Occipital lobe (tissue), 2 donors: Measurements from ENCODE around the gene PRRT3. TPM values are rescaled to one million over a fixed set of nuclear protein-coding genes. Genes with fewer than 3 reads are reported as not detected.
"Not testable (repeated sequence)": the region's sequence is repeated elsewhere in the genome, so short reads cannot be mapped to it uniquely, and the experiment has no call there.

Source experiments
- DNase-seq: peaks from one replicate; lab custom pipeline; 2025; lab: John Stamatoyannopoulos, UW
- total RNA-seq: library from RNA; depleted of rRNA; stranded (reverse); fragments of >200 nt; gene quantifications from one replicate; pipeline ENCODE4 v1.2.3, GENCODE V29; 2014

The PRRT3 gene
- total RNA-seq, 1 donor from 2014 or later, result 4.1 TPM

GRCh38 chr3:9947025-9947995, 4.9 kb downstream of the PRRT3 start:
- DNase-seq, result peak; percentile 51

- DNase-seq, result peak; percentile 61
Observed at GRCh38 chr3:9946112-9947024, 5.8 kb downstream of the PRRT3 start.

GRCh38 chr3:9945358-9945757, 6.8 kb downstream of the PRRT3 start:
- DNase-seq, result no peak

GRCh38 chr3:9944271-9944670, 7.9 kb downstream of the PRRT3 start:
- peak; percentile 58 for DNase-seq

- DNase-seq, result no peak
Observed at GRCh38 chr3:9942934-9943690, 9.1 kb downstream of the PRRT3 start.

- no peak for DNase-seq
Observed at GRCh38 chr3:9942164-9942563, 10.0 kb downstream of the PRRT3 start.

- no peak for DNase-seq
Observed at GRCh38 chr3:9940746-9941145, 11.5 kb downstream of the PRRT3 start.

GRCh38 chr3:9939906-9940305, 12.3 kb downstream of the PRRT3 start:
- not testable (repeated sequence) for DNase-seq

- DNase-seq, result no peak
Observed at GRCh38 chr3:9938966-9939365, 13.2 kb downstream of the PRRT3 start.

GRCh38 chr3:9937486-9938238, 14.5 kb downstream of the PRRT3 start:
- DNase-seq, result no peak

- no peak for DNase-seq
Observed at GRCh38 chr3:9935966-9936510, 16.2 kb downstream of the PRRT3 start.

GRCh38 chr3:9934993-9935392, 17.2 kb downstream of the PRRT3 start:
- DNase-seq, result no peak

GRCh38 chr3:9934235-9934621, 18.0 kb downstream of the PRRT3 start:
- no peak for DNase-seq

- peak; percentile 96 for DNase-seq
Observed at GRCh38 chr3:9933561-9934234, 18.5 kb downstream of the PRRT3 start, which contains the start of gene CRELD1. Gene CRELD1, plus strand, starts transcription at chr3:9933834. Its CDS starts 605 bp downstream, at chr3:9934439.

GRCh38 chr3:9932843-9933560, 19.2 kb downstream of the PRRT3 start:
- DNase-seq, result peak; percentile 58

GRCh38 chr3:9932535-9932842, 19.7 kb downstream of the PRRT3 start:
- DNase-seq, result peak; percentile 58

- no peak for DNase-seq
Observed at GRCh38 chr3:9930804-9931418, 21.3 kb downstream of the PRRT3 start.

- no peak for DNase-seq
Observed at GRCh38 chr3:9928158-9928557, 24.1 kb downstream of the PRRT3 start.
